Fibroblast of pulmonary artery (primary cell): Measurements from ENCODE around the gene MAP7D3.
A peak's percentile ranks its signal among the peaks of the same experiment; 100 is the strongest.
"Not testable (repeated sequence)": the region's sequence is repeated elsewhere in the genome, so short reads cannot be mapped to it uniquely, and the experiment has no call there.

Source experiments
- DNase-seq: peaks from one replicate; pipeline ENCODE4 v3.0.0-alpha.2; 2010; ENCODE audit warnings: low read depth
- H3K4me3 ChIP-seq: replicated peaks from 2 replicates; pipeline ENCODE4 v1.5.1; 2011; ENCODE audit warnings: low read depth, mild to moderate bottlenecking, control low read depth, low read length, moderate library complexity
- CTCF ChIP-seq: IDR thresholded peaks from 2 replicates; pipeline ENCODE4 v1.5.1; 2011; ENCODE audit warnings: mild to moderate bottlenecking, control low read depth, low read length, inconsistent platforms; ENCODE audit errors: missing control alignments

MAP7D3 gene

GRCh38 chrX:136250191-136251040, 784 bp downstream of the MAP7D3 start:
- DNase-seq: no peak
- H3K4me3 ChIP-seq: peak overlapping the region; percentile 66
- TF ChIP-seq CTCF: no peak

- DNase-seq: no peak
- H3K4me3 ChIP-seq: no peak overlapping the region
- no peak for TF ChIP-seq CTCF
These were observed 5.0 kb downstream of the MAP7D3 start for GRCh38 chrX:136246201-136246600.

GRCh38 chrX:136237849-136238248, 13.4 kb downstream of the MAP7D3 start:
- H3K4me3 ChIP-seq, DNase-seq: not testable (repeated sequence)

GRCh38 chrX:136237074-136237473, 14.1 kb downstream of the MAP7D3 start:
- no peak for DNase-seq
- no peak overlapping the region for H3K4me3 ChIP-seq
- TF ChIP-seq CTCF: no peak

GRCh38 chrX:136228839-136229207, 22.4 kb downstream of the MAP7D3 start:
- no peak for DNase-seq
- no peak for TF ChIP-seq CTCF
- no peak overlapping the region for H3K4me3 ChIP-seq

GRCh38 chrX:136227948-136228838, 23.0 kb downstream of the MAP7D3 start:
- DNase-seq: no peak
- no peak for TF ChIP-seq CTCF
- H3K4me3 ChIP-seq: no peak overlapping the region

GRCh38 chrX:136227074-136227473, 24.1 kb downstream of the MAP7D3 start:
- no peak overlapping the region for H3K4me3 ChIP-seq
- no peak for DNase-seq
- TF ChIP-seq CTCF: no peak
